Left cardiac atrium (tissue), 4 donors: ENCODE measurements around the gene NDE1. TPM values are rescaled to one million over a fixed set of nuclear protein-coding genes. Genes with fewer than 3 reads are reported as not detected.
"Not testable (repeated sequence)": the region's sequence is repeated elsewhere in the genome, so short reads cannot be mapped to it uniquely, and the experiment has no call there.

ENCODE experiments used
- ATAC-seq, 2 donors: fragments of 200-7000 bp; cut with Tn5 transposase; one replicate each; pipeline ENCODE4 v1.9.1; 2020; ENCODE audit warnings: mild to moderate bottlenecking in 2 of 2, moderate library complexity in 2 of 2
- DNase-seq: peaks from one replicate; pipeline ENCODE4 v3.0.0-alpha.2; 2020
- intact Hi-C, 2 donors: fragments of 100-400 bp; cut with DNase I; formaldehyde crosslinking; loops; one replicate each; pipeline versions ENCODE4 v1.14.1 to v1.15.1; 2022 to 2023
- total RNA-seq, 2 donors: library from RNA; stranded (reverse); fragmentation: NEBNext Ultra II Directional; extraction: Animal tissue kit (Norgen Biotek cat#: 25700); gene quantifications; one replicate each; pipeline ENCODE4 v1.2.1, GENCODE V29; 2021
- donor health status: DM: no; HTN: yes; CAD: no.
- donor health status: DM: no; HTN: yes; CAD: no; lungs with severe emphysema.
- donor health status: DM: yes; HTN: yes; CAD: no.
- donor health status: Dilated cardiomyopathy.

Gene NDE1
- total RNA-seq, 2 donors from 2014 or later, result 17.8 to 19.8 TPM

DNA sequence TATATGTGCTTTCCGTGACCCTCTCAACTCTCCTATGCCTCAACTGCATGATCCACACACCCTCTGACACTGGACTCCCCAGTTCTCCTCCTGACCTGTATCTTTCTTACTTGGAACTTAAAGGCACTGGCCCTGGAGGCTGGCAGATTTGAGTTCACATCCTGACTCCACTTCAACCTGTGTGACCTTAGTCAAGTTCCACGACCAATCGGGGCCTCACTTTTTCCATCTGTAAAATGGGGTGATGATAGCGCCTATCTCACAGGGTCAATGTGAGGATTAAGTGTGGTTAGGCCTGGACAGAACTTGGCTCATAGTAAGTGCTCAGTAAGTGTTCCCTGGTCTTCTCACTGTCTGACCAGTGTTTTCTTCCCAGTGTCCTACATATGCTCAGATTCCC lies 32.1 kb upstream of the NDE1 start:
- ATAC-seq (no peak), DNase-seq (no peak)
- intact Hi-C loops, result no loop called here

DNA sequence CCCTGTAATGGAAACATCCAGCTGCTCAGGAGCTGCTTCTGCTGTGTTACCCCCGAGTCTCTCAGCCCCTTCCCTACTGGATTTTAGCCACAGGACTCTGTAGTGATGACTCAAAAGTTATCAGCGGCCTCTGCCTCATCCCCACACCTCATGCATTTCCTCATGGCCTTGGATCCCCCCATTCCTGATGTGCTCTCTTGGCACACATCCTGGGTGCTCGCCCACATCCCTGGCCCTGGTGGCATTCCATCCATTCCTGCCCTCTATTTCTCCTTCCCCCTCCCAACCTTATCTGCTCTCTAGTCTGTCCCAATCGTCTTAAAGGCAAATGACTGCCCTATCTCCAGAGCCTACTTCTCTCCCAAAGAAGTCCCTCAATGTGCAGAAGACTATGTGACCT lies 31.7 kb upstream of the NDE1 start:
- intact Hi-C loops, result no loop called here
- peak; percentile 44 to 81 for ATAC-seq
- no peak for DNase-seq

DNA sequence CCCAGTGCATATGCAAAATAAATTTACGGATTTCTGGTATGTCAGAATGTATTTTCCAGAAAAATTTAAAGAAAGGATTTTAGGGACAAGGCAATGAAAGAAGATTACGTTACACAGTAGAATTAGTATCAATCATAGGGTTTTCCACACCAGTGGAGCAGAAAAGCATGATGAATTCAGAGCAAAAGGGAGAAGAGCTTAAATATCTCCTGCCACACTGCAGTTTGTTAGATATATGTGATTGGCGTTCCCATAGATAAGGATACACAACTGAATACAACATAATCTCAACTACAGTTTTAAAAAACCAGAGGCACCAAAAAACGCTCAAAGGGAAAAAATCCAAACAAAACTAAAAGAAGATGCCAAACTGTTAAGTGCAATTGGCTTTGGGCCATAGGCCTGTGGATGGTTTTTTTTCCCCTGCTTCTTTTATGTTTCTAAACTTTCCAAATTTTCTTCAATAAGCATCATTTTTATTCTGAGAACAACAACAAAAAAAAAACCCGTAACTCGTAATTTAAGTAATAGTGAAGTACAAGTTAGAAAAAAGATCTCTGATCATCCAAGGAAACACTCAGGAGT lies 29.3 kb upstream of the NDE1 start:
- intact Hi-C loops, result no loop called here
- ATAC-seq, result no peak
- DNase-seq, result no peak

DNA sequence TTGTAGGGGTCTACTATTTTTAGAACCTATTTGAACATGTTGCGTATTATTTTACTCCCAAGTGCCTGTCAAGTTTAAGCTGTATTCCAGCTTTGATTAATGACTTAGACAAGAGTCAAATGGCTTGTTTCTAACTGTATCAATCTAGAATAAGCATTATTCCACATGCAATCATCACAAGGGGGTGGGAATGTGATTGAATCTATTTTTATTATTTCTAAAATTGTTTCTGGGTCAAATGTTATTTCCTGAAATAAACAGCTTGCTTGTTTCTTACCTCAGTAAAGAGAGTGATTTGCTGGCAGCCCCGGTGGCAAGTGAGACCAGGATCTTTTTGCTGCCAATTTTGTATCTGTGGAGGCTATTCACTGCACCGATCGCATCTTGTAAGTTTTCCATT lies 28.6 kb upstream of the NDE1 start:
- intact Hi-C loops, result no loop called here
- ATAC-seq (no peak), DNase-seq (no peak)

DNA sequence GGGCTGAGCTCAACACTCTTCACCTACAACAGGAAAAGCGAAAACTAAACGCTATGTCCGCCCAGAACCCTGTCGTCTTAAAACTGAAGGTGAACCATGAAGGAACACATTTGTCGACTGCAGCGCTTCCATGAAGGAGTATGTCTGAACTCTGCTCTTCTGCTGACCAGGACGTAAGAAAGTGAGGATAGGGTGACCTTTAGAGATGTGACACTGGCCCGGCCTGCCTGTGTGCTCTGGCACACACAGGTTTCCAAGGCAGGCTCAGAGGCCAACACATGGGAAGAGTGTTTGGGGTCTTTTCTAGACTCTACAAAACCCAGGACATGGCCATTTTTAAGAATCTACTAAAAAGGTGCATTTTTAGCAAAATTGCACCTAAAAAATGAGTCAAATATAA lies 28.2 kb upstream of the NDE1 start:
- ATAC-seq, result peak in 1 of 2 donors; percentile 30
- no peak for DNase-seq
- intact Hi-C loops, result no loop called here

DNA sequence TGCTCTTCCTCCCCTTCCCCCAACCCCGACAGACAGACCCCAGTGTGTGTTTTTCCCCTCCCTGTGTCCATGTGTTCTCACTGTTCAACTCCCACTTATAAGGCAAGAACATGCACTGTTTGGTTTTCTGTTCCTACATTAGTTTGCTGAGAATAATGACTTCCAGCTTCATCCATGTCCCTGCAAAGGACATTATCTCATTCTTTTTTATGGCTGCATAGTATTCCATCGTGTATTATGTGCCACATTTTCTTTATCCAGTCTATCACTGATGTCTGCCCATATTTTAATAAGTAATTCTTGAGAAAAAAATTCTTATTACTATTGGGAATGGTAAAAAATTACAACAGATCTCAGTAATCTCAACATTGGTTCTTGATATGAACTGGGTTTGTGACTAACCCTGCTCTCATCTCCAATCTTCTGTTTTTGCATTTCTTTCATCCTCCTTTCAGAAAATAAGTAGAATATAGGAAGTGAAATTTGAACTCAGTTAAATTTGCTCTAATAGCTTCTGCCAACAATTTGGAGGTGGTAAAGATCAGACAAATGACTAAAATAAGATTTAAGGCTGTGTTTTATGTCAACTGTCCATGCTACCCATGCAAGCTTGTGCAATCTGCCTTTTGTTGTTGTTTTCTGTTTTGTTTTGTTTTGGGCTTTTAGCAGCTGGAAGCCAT lies 18.2 kb upstream of the NDE1 start:
- ATAC-seq (no peak), DNase-seq (no peak)
- intact Hi-C loops, result no loop called here

DNA sequence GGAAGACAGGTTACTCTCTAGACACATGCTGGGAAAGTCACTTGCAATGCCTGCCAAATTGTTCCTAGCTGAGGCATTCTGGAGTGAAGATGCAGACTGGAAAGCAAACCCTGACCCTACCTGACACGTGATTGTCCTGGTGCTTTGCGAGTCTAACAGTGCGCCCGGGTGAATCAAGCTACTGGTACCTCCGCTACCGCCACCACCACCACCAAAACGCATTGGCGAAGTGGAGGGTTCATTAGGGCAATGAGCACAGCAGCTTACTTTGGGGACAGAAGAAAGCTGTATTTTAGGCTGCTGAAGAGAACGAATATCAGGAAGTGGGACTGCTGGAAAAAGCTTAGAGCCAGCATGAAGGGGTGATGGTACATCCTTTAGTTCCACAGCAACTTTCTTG lies 14.1 kb upstream of the NDE1 start:
- intact Hi-C loops, result no loop called here
- ATAC-seq (no peak), DNase-seq (no peak)

DNA sequence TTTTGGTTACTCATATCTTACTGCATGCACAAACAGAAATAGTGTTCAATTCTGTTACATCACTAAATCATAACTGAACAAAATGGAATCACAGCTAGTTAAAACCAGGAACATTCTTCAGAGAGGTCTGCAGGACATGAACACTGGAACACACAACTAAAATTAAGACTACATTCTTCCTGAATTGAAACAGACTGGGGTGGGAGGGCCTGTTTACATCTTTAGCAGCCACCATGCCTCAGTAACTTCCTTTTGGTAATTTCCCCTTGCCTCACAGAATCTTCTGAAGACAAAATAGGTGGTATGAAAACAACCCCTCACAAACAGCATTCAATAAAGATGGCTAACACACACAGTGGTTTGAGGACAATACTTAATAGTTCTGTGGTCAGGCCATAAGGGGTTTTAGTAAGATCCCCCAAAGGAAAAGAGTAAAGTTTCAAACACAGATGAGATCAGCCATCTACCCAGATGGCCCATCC lies 13.6 kb upstream of the NDE1 start:
- ATAC-seq, result no peak
- DNase-seq, result no peak
- intact Hi-C loops, result no loop called here

DNA sequence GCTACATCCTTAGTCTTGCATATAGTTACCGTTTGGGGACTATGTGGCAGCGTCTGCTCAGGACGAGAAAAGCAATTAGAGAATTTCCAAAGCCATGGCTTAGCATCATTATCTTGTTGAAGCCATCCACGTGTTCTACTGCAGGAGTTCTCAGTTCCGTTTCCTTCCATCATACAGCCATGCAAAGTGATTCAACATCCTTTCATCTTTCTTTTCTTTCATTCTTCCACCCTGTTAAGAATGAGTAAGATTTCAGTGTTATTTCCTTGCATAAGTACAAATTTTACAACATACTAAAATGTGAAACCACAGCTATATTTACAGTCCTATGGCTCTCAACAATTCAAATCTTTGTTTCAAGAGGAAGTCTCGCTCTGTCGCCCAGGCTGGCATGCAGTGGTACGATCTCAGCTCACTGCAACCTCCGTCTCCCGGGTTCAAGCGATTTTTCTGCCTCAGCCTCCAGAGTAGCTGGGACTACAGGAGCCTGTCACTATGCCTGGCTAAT lies 10.9 kb upstream of the NDE1 start:
- intact Hi-C loops, result no loop called here
- no peak for DNase-seq
- no peak for ATAC-seq

DNA sequence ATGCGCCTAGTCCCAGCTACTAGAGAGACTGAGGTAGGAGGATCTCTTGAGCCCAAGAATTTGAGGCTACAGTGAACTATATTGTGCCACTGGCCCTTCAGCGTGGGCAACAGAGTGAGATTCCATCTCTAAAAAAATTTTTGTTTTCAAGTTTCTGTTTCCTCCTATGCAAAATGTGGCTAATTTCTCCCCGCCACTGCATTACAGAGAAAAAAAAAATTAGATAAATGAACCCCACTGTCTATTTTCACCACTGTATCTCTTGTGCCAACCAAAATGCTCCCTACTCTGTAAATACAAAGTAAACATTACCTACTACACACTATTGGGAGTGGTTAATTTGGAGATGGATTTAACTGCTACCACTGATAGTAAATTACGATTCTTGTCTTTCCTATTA lies 9.1 kb upstream of the NDE1 start:
- ATAC-seq (no peak), DNase-seq (no peak)
- intact Hi-C loops, result loop anchor here in 1 of 2 donors (10.0 kb wide), 1 partner anchor 216 kb away; no protein-coding TSS in a partner anchor

DNA sequence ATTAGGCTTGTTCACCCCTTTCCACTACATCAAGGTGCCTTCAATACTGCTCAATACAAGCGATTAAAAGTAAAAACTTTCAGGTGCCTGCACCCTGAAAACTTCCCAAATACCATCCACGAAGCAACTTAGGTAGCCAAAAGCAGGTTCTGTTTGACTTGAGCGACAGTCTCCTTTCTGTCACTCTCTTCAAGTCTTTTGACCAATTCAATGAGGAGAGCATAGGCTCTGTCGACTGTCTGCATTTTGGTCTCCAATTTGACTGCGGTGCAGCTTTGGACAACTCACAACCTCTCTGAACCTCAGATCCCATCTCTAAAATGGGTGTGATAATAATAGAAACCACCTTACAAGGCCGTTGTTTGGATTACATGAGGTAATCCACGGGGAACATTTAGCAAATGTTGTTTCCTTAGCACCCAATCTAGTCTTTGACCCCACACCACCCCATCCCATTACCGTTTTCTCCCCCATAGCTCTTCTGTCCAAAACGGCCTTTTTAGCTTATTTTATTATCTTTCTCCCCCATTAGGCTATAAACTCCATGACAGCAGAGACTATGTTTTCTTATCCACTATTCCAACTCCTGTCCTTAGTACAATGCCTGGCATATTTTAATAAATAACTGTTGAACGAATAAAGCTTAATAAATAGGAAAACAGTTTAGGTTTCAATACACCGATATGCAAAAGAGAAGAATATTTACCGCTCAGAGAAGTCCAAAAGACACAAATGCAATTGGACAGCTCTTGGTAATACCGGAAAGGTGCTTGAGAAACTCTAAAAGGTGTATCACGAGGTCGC lies 8.1 kb upstream of the NDE1 start:
- no peak for DNase-seq
- intact Hi-C loops, result loop anchor here in 1 of 2 donors (10.0 kb wide), 1 partner anchor 217 kb away; no protein-coding TSS in a partner anchor
- no peak for ATAC-seq

DNA sequence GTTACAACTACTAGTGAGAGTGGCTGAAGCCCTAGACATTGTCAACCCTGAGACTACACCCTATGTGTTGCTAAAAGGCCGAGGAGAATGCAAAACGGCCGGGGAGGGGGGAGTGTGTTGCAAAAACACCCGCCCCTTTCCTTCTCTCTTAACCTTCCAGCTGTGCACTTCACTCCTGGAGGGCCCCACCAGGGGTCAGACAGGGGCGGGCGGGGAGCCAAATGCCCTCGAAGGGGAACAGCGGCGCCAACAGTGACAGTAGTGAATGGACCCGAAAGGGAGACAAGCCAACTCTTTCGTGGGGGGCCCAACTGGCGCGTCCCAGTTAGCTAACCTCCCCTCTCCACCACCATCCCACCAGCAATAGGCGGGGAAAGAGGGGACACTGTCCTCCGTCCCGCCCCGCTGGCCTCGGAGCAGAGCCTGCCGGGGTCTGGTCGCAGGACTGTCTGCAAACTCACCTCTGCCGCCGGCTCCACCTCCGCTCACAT lies 7.4 kb upstream of the NDE1 start:
- intact Hi-C loops, result loop anchor here in 1 of 2 donors (10.0 kb wide), 1 partner anchor 218 kb away; no protein-coding TSS in a partner anchor
- ATAC-seq (peak; percentile 54 to 59), DNase-seq (peak; percentile 69)

DNA sequence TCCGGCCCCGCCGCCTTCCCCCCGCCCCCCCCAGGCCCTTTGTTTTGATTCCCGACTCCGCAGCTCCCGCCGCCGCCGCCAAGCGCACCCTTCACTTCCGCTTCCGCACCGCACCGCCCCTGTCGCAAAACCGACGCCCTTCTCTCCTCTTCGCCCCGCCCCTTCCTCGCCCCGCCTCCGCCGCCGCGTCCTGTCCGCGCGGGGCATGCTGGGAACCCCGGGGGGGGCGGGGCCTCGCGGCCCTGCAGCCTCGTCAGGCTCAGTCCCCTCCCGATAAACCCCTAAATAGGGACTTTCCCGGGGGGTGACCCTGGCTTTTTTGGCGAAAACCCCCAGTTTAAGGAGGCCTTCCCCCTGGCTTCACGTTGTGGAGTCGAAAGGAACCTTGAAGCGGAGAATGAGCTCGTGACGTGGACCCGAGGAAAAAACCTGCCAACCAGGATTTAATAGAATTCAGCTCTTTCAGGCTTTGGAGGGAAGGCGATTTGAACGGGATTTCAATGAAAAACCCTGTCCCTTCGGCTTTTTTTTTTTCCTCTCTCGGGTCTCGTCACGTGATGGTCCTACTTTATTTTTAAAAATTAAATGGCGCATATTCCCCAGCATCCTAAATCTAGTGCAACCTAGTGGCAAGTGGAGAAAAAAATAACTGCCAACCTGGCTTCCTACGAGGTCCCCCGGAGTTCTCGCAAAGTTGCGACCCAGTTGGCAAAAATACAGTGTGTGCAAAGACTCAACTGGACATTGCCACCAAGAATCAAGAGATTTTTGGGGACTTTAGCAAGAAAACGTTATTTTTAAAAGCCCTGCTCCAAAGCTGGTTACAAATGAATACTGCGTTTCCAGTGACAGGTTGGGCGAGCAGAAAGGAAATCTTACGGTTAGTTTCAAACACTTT lies 6.7 kb upstream of the NDE1 start, which contains the start of gene MARF1:
TSS of gene MARF1 (minus strand) at position 107 of the 898 bp plus-strand sequence. CDS start 3,921 bp downstream, outside the sequence.
- peak; percentile 99 for ATAC-seq
- peak; percentile 99 for DNase-seq
- intact Hi-C loops, result loop anchor here in 1 of 2 donors (10.0 kb wide), 1 partner anchor 218 kb away; no protein-coding TSS in a partner anchor

DNA sequence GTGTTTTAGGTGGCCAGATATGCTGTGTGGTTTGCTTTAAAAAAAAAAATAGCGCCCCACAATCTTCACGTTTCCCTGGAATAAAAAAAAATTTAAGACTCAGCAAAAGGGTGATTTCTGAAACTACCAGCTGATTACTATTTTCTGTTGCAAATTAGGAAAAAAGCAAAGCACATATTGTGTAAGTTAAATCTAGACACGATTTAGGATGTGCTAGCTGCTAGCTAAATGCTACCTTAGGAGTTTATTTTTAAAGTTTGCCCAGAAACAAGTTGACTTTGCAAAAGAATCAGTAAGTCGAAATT lies 6.1 kb upstream of the NDE1 start:
- no peak for DNase-seq
- intact Hi-C loops, result loop anchor here in 1 of 2 donors (10.0 kb wide), 1 partner anchor 219 kb away; no protein-coding TSS in a partner anchor
- no peak for ATAC-seq

DNA sequence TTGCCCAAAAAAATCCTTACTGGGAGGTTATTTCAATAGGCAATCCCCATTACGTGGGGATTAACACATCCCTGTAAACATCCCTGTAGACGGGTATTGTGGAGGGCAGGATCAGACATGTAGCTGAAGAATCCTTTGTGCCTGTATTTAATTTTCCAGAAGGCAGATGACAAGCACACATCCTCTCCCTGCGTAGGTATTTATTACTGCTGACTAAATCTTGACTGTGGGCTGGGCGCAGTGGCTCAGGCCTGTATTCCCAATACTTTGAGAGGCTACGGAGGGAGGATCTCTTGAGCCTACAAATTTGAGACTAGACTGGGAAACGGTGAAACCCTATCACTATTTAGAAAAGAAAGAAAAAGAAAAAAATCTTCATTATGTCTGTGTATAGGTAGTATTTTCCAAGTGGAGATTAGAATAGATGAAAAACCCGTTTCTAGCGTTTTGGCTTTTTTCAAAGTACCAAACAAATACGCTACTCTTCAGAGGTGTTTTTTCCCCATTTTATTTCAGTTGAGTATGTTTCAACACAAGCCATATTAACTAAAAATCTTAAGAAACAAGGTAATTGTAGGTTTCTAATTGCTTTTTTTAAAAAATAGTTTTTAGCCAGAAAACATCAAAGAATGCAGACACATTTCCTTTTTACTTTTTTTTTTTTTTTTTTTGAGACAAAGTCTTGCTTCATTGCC lies 5.6 kb upstream of the NDE1 start:
- DNase-seq (no peak), ATAC-seq (no peak)
- intact Hi-C loops, result loop anchor here in 1 of 2 donors (10.0 kb wide), 1 partner anchor 220 kb away; no protein-coding TSS in a partner anchor

DNA sequence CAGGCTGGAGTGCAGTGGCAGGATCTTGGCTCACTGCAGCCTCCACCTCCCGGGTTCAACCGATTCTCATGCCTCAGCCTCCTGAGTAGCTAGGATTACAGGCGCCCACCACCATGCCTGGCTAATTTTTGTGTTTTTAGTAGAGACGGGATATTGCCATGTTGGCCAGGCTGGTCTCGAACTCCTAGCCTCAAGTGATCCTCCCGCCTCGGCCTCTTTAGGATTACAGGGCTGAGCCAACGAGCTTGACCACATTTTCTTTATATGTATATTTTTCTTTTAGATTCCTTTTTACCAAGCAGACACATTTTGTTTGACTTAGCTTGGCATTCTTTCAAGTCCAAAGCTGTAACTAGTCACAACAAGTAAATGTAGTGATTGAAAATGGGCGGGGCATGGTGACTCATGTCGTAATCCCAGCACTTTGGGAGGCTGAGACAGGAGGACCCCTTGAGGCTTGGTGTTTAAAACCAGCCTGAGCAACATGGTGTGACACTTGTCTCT lies 5.0 kb upstream of the NDE1 start:
- ATAC-seq, DNase-seq: not testable (repeated sequence)
- intact Hi-C loops, result loop anchor here in 1 of 2 donors (10.0 kb wide), 1 partner anchor 220 kb away; no protein-coding TSS in a partner anchor

DNA sequence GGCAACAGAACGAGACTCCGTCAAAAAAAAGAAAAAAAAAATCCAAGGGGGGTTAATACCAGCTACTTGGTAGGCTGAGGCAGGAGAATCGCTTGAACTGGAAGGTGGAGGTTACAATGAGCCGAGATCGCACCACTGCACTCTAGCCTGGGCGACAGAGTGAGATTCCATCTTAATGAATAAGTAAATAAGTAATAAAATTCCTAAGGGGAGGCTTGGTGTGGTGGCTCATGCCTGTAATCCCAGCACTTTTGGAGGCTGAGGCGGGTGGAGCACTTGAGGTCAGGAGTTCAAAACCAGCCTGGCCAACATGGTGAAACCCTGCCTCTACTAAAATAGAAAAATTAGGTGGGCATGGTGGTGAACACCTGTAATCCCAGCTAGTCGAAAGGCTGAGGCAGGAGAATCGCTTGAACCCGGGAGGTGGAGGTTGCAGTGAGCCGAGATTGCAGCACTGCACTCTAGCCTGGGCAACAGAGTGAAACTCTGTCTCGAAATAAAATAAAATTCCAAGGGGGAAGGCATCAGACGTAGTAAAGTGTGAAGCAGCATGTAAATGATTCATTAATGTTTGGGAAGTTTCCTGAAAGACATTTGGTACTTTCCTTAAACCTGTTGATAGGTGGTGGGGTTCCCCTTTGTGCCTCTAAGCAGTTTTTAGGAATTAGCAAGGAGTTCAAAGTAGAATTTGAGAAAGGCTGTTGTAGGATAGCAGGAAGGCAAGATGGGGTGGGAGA lies 3.3 kb upstream of the NDE1 start:
- ATAC-seq, DNase-seq: not testable (repeated sequence)
- intact Hi-C loops, result loop anchor here in 1 of 2 donors (10.0 kb wide), 1 partner anchor 222 kb away; no protein-coding TSS in a partner anchor
